Erythroblast (primary cell): ENCODE results near the gene CDH18.

Experiments used
- DNase-seq, 2 experiments: peaks; one replicate each; lab custom pipeline; 2025; lab: John Stamatoyannopoulos, UW
- GATA1 ChIP-seq: IDR thresholded peaks from 2 replicates; pipeline ENCODE4 v1.6.1; 2011; ENCODE audit warnings: low read depth, mild to moderate bottlenecking, control low read depth, low read length, moderate library complexity
- POLR2A ChIP-seq: IDR thresholded peaks from 2 replicates; pipeline ENCODE4 v1.6.1; 2011; ENCODE audit warnings: mild to moderate bottlenecking, low read length

The CDH18 gene

GRCh38 chr5:19538607-19539006 lies 449.4 kb downstream of the CDH18 start:
- TF ChIP-seq GATA1, result no peak
- TF ChIP-seq POLR2A, result no peak
- DNase-seq, result no peak

GRCh38 chr5:19536387-19536786 lies 451.6 kb downstream of the CDH18 start:
- TF ChIP-seq GATA1 (no peak), POLR2A (no peak)
- DNase-seq, result no peak

- DNase-seq, result no peak
- no peak for TF ChIP-seq POLR2A
- no peak for TF ChIP-seq GATA1
Measured at GRCh38 chr5:19534751-19535150, 453.2 kb downstream of the CDH18 start.

GRCh38 chr5:19532936-19533335 lies 455.1 kb downstream of the CDH18 start:
- DNase-seq, result no peak

GRCh38 chr5:19531374-19531952 lies 456.5 kb downstream of the CDH18 start:
- DNase-seq, result no peak
- no peak for TF ChIP-seq POLR2A
- TF ChIP-seq GATA1, result no peak

More at GRCh38 chr5:19532936-19533335, 455.1 kb downstream of the CDH18 start:
- no peak for TF ChIP-seq POLR2A

- DNase-seq, result no peak
- TF ChIP-seq GATA1 (no peak), POLR2A (no peak)
Measured at GRCh38 chr5:19519448-19519847, 468.6 kb downstream of the CDH18 start.

- no peak for DNase-seq
- no peak for TF ChIP-seq GATA1
- TF ChIP-seq POLR2A, result no peak
Measured at GRCh38 chr5:19498852-19499251, 489.1 kb downstream of the CDH18 start.

- TF ChIP-seq POLR2A (no peak), GATA1 (no peak)
- DNase-seq, result no peak
Measured at GRCh38 chr5:19497229-19497815, 490.7 kb downstream of the CDH18 start.

GRCh38 chr5:19496056-19496455 lies 491.9 kb downstream of the CDH18 start:
- TF ChIP-seq POLR2A (no peak), GATA1 (no peak)
- no peak for DNase-seq

- no peak for DNase-seq
- TF ChIP-seq GATA1 (no peak), POLR2A (no peak)
Measured at GRCh38 chr5:19492861-19493260, 495.1 kb downstream of the CDH18 start.

GRCh38 chr5:19488786-19489185 lies 499.2 kb downstream of the CDH18 start:
- no peak for TF ChIP-seq GATA1
- TF ChIP-seq POLR2A, result no peak
- no peak for DNase-seq

- TF ChIP-seq POLR2A (no peak), GATA1 (no peak)
- DNase-seq, result no peak
Measured at GRCh38 chr5:19487480-19487879, 500.5 kb downstream of the CDH18 start.

GRCh38 chr5:19479562-19479961 lies 508.4 kb downstream of the CDH18 start:
- TF ChIP-seq POLR2A (no peak), GATA1 (no peak)
- no peak for DNase-seq

- TF ChIP-seq POLR2A, result no peak
- TF ChIP-seq GATA1, result no peak
- no peak for DNase-seq
Measured at GRCh38 chr5:19462019-19462418, 526.0 kb downstream of the CDH18 start.

GRCh38 chr5:19424506-19424905 lies 563.5 kb downstream of the CDH18 start:
- no peak for DNase-seq
- TF ChIP-seq GATA1 (no peak), POLR2A (no peak)
